Measurements from ENCODE around the gene CCDC146.
"Not testable (repeated sequence)": the region's sequence is repeated elsewhere in the genome, so short reads cannot be mapped to it uniquely, and the experiment has no call there.

The CCDC146 gene

GRCh38 chr7:77152232-77152631, 29.8 kb downstream of the CCDC146 start:
- DNase-seq, result not testable (repeated sequence)

GRCh38 chr7:77154917-77155464, 32.6 kb downstream of the CCDC146 start:
- not testable (repeated sequence) for DNase-seq

- not testable (repeated sequence) for DNase-seq
Observed at GRCh38 chr7:77155601-77156377, 33.4 kb downstream of the CCDC146 start.

- not testable (repeated sequence) for DNase-seq
Observed at GRCh38 chr7:77157034-77157433, 34.6 kb downstream of the CCDC146 start.

GRCh38 chr7:77157446-77157845, 35.0 kb downstream of the CCDC146 start:
- no peak for DNase-seq

- not testable (repeated sequence) for DNase-seq
Observed at GRCh38 chr7:77171073-77171472, 48.7 kb downstream of the CCDC146 start.

- DNase-seq, result not testable (repeated sequence)
Observed at GRCh38 chr7:77172437-77173172, 50.2 kb downstream of the CCDC146 start.

GRCh38 chr7:77174418-77174817, 52.0 kb downstream of the CCDC146 start:
- DNase-seq, result not testable (repeated sequence)

- DNase-seq, result not testable (repeated sequence)
Observed at GRCh38 chr7:77175274-77175800, 52.9 kb downstream of the CCDC146 start.

GRCh38 chr7:77177321-77177904, 55.0 kb downstream of the CCDC146 start:
- not testable (repeated sequence) for DNase-seq

GRCh38 chr7:77178024-77178423, 55.6 kb downstream of the CCDC146 start:
- not testable (repeated sequence) for DNase-seq

- DNase-seq, result no peak
Observed at GRCh38 chr7:77181015-77181595, 58.7 kb downstream of the CCDC146 start.

- no peak for DNase-seq
Observed at GRCh38 chr7:77181734-77182133, 59.3 kb downstream of the CCDC146 start.

- no peak for DNase-seq
Observed at GRCh38 chr7:77182261-77182660, 59.8 kb downstream of the CCDC146 start.

- DNase-seq, result no peak
Observed at GRCh38 chr7:77184463-77184862, 62.0 kb downstream of the CCDC146 start.

GRCh38 chr7:77184990-77185389, 62.6 kb downstream of the CCDC146 start:
- DNase-seq, result no peak

GRCh38 chr7:77185866-77186265, 63.5 kb downstream of the CCDC146 start:
- no peak for DNase-seq

GRCh38 chr7:77188731-77189437, 66.5 kb downstream of the CCDC146 start:
- DNase-seq, result no peak

- DNase-seq, result no peak
Observed at GRCh38 chr7:77197141-77197540, 74.7 kb downstream of the CCDC146 start.

- DNase-seq, result no peak
Observed at GRCh38 chr7:77199013-77199966, 76.9 kb downstream of the CCDC146 start, which contains the start of gene FGL2. FGL2 (minus strand) TSS chr7:77199819; CDS start chr7:77199793, 26 bp downstream.

GRCh38 chr7:77200542-77200941, 78.1 kb downstream of the CCDC146 start:
- no peak for DNase-seq

Data from cerebellar nuclear complex (tissue), 1 donor.